ENCODE results near the gene SYNJ2. TPM values are rescaled to one million over a fixed set of nuclear protein-coding genes. Genes with fewer than 3 reads are reported as not detected.

SYNJ2 gene
- total RNA-seq, 1 experiment from 2014 or later = 24.5 TPM

- H4K20me1 ChIP-seq (ENCODE audit: control insufficient read depth, insufficient read depth, insufficient read length) = no peaks in the 10 kb centered on the region
- no peak overlapping the region for H3K4me3 Mint-ChIP-seq
- WGBS (ENCODE audit: extremely low coverage, insufficient read length, low lambda C conversion rate) = no CpG with 5 or more reads among the region's 12 CpGs
Measured at GRCh38 chr6:158037021-158037420, 55.4 kb downstream of the SYNJ2 start.

More at GRCh38 chr6:158037021-158037420, 55.4 kb downstream of the SYNJ2 start:
- Histone ChIP-seq H3K4me1 (ENCODE audit: insufficient read depth, low read length) (no peaks in the 10 kb centered on the region; the same call in 1 of the 2 replicates), H2BK120ac (ENCODE audit: low read depth, low read length, poor library complexity, severe bottlenecking) (no peak overlapping the region), H4K91ac (ENCODE audit: insufficient read length, low read depth, low read length) (no peak overlapping the region), H3K9me3 (ENCODE audit: control insufficient read depth, low read depth, low read length) (no peaks in the 10 kb centered on the region), H3K18ac (ENCODE audit: insufficient read length, low read depth, low read length) (no peak overlapping the region), H2BK20ac (ENCODE audit: low read depth, low read length, poor library complexity, severe bottlenecking) (no peak overlapping the region), H2AFZ (ENCODE audit: low read length) (no peak overlapping the region), H2BK12ac (ENCODE audit: insufficient read length, low read depth, low read length) (no peak overlapping the region), H4K5ac (ENCODE audit: insufficient read length, low read depth, low read length) (no peak overlapping the region), H3K23me2 (ENCODE audit: insufficient read length, low read depth, low read length, poor library complexity, severe bottlenecking) (no peaks in the 10 kb centered on the region), H3K4me2 (ENCODE audit: insufficient read depth, insufficient read length, low read length) (no peak overlapping the region), H3K4ac (ENCODE audit: low read depth, low read length) (no peak overlapping the region), H2BK5ac (ENCODE audit: insufficient read length, low read length) (no peak overlapping the region), H3T11ph (ENCODE audit: low read length) (no peak overlapping the region), H3K23ac (ENCODE audit: insufficient read length, low read depth, low read length) (no peak overlapping the region), H3K14ac (ENCODE audit: insufficient read depth, low read length) (no peak overlapping the region), H3K79me2 (ENCODE audit: insufficient read depth, low read length) (no peaks in the 10 kb centered on the region), H3K9ac (ENCODE audit: extremely low read depth, insufficient read length, low read length) (no peak overlapping the region), H2AK5ac (ENCODE audit: insufficient read length, low read length) (no peak overlapping the region), H3K27me3 (ENCODE audit: insufficient read depth, low read length) (no peaks in the 10 kb centered on the region), H3K27ac (ENCODE audit: insufficient read length, low read depth, low read length) (no peak overlapping the region), H3K56ac (ENCODE audit: insufficient read length, low read depth, low read length) (no peak overlapping the region), H3K79me1 (ENCODE audit: insufficient read depth, low read depth, low read length, poor library complexity, severe bottlenecking) (no peaks in the 10 kb centered on the region), H4K8ac (replicated peaks; ENCODE audit: insufficient read length, low read depth, low read length) (no peak overlapping the region), H2BK15ac (ENCODE audit: low read depth, low read length) (no peak overlapping the region)
- peaks cover 4 to 13% (median 7%) of the 10 kb centered on the region in 3 experiments; a peak in 6 of 7 replicates for H3K36me3 Mint-ChIP-seq (ENCODE audit: insufficient read depth in 1 of 3, low read depth in 3 of 3)
- H3K27me3 Mint-ChIP-seq (ENCODE audit: low read depth) = no peaks in the 10 kb centered on the region
- H3K9me3 Mint-ChIP-seq = peaks cover 0 to 3% of the 10 kb centered on the region in 2 experiments; a peak in 1 of 5 replicates
- TF ChIP-seq CTCF (conservative IDR thresholded peaks at IDR 0.05) = no peak
- peaks cover 16 to 20% of the 10 kb centered on the region in 2 experiments for H3K4me1 Mint-ChIP-seq
- no peak for DNase-seq
- no peak overlapping the region for H3K27ac Mint-ChIP-seq
